HG02884 (cell line): ENCODE data around the gene YPEL3.

Experiments
- ATAC-seq: cut with Tn5 transposase; IDR thresholded peaks from one replicate; pipeline ENCODE4 v1.9.1; 2021; ENCODE audit warnings: mild to moderate bottlenecking, moderate library complexity; ENCODE audit not compliant: unreplicated experiment

Gene YPEL3

DNA sequence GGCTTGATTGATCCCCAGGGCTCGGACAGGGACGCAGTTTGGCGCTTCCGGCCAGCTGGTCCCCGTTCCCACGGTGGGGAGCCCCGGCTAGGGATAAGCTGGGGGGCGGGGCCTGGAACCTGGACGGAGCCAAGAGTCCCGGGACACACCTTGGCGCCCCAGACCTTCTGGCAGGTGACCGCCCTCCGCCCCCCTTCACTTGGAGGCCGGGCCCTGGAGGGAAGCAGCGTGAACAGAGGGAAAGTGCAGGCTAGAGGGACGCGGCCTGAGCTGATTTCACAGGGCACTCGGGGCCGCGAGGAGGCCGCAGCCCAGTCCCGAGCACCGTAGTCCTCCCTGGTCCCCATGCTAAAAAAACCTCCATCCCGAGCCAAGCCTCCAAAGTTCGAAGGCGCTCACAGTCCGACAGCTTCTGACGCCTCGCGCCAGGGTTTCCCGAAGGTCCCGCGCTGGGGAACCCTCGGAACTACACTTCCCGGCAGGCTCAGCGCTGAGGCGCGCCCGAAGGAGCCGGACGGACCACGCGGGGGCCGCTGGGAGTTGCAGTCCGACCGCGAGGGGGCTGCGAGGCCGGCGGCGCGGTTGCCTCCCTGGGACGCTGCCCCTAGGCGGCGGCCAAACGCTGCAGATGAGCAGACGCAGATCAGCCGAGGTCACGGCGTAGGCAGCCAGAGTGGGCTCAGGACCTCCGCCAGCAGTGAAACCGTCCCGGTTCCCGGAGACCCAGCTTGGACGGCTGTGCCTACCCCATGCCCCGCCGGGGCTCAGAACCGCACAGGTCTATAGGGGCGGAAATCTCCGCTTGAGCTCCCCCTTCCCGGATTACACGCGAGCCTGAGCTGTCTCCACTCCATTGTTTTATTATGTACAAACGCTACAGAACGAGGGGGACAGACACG, 4.3 kb downstream of the YPEL3 start, which contains the start of gene TBX6:
TBX6 (minus strand) TSS at position 451 of the 899 bp plus-strand sequence. CDS start 731 bp downstream, outside the sequence.
- ATAC-seq, result peak; percentile 57

DNA sequence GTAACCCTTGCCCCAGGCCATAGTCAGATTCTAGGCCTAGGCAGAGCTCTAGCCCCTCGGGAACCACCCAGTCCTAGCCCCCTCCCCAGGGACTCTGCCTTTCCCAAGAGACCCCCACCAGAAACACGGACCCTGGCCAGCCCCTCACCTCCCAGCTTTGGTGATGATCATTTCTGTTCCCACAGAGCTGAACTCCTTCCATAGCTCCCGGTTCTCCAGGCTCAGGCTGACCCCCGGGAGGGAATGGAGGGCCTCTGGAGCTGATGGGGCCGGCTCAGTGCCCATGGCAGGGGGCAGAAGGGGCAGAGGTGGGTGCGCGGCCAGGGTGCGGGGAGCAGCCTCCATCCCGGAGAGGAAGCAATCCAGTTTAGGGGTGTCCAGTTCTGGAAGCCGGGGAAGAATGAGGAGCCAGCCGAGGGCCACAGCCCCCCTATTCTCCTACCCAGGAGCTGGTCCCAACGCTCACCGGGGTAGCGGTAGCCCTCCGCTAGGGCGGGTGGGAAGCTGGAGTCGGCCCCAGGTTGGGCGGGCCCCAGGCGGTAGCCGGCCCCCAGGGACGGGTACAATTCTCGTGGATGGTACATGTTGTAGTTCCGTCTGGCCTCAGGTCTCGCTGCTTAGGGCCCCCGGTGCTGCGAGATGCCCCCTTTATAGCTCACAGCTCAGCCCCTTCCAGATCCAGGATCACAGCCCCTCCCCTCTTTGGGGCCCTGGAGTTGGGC, 5.2 kb downstream of the YPEL3 start:
- no peak for ATAC-seq

DNA sequence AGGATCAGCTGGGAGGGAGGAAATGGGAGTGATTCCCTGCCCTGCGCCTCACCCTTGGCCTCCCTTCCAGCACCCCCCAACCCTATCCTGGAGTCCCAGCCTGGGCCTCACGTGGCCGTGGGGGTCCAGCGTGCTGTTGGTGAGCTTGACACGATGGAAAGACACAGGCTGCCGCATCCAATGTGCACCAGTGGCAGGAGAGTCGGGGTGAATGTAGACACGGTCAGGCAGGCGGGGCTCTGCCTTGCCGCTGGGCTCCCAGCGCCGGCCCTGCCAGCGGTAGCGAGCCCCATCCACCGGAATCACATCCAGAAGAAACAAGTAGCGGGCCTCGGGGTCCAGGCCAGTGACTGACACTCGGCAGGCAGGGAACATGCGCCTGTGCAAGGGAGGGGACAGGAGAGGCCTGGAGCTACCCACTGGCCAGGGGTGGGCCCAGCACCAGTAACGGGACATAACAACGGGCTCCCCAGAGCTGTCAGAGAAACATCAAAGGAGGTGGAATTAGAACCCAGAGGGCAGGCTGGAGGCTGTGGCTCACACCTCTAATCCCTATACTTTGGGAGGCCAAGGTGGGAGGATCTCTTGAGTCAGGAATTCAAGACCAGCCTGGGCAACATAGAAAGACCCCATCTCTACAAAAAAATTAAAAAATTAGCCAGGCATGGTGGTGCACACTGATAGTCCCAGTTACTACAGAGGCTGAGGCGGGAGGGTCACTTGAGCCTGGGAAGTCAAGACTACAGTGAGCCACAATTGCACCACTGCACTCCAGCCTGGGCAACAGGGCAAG, 7.0 kb downstream of the YPEL3 start:
- ATAC-seq, result no peak

DNA sequence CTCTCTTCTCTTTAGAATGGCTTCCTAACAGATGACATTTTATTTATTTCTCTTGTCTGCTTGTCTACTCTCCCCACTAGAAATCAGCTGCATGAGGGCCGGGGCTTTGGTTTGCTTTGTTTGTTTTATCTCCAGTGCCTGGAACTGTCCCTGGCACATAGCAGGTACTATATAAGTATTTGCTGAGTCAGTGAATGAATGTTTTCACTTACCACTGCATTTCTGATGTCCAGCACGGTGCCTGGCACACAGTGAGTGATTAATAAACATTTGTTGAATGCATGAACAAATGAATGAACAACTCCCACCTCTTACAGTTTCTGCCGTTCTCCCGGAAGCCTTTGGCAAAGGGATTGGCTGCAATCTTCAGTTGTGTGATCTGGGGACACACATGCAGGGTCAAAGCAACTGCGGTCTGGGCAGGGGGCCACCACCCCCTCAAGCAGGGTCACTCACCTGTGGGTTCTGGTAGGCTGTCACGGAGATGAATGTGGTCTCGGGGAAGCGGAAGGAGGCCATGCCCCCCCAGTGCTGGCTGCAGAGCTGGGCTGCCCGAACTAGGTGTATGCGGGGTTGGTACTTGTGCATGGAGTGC, 7.7 kb downstream of the YPEL3 start:
- no peak for ATAC-seq

DNA sequence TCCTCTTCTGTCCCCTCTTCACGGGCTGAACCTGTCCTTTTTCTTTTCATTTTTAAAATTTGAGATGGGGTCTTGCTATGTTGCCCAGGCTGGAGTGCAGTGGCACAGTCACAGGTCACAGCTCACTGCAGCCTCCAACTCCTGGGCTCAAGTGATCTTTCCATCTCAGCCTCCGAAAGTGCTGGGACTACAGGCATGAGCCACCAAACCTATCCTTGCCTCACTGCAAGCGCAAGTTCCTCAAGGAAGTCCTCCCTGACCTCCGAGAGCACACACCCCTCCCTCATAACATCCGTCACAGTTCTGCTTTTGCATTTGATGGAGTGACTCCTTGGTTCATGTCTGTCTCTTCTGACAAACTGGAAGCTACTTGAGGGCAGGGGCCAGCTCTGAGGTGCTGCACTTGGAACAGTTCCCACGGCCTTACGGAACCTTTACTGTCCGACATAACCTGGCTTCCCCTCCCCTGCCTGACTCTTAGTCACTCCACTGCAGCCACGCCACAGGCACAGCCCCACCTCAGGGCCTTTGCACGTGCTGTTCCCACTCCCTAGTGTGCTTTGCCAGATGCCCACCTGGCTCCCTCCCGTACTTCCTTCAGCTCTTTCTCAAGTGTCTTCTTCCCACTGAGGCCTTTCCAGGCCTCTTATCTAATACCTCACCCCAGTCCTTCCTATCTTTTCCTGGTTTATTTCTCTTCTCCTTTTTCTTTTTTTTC, 8.7 kb downstream of the YPEL3 start:
- no peak for ATAC-seq

DNA sequence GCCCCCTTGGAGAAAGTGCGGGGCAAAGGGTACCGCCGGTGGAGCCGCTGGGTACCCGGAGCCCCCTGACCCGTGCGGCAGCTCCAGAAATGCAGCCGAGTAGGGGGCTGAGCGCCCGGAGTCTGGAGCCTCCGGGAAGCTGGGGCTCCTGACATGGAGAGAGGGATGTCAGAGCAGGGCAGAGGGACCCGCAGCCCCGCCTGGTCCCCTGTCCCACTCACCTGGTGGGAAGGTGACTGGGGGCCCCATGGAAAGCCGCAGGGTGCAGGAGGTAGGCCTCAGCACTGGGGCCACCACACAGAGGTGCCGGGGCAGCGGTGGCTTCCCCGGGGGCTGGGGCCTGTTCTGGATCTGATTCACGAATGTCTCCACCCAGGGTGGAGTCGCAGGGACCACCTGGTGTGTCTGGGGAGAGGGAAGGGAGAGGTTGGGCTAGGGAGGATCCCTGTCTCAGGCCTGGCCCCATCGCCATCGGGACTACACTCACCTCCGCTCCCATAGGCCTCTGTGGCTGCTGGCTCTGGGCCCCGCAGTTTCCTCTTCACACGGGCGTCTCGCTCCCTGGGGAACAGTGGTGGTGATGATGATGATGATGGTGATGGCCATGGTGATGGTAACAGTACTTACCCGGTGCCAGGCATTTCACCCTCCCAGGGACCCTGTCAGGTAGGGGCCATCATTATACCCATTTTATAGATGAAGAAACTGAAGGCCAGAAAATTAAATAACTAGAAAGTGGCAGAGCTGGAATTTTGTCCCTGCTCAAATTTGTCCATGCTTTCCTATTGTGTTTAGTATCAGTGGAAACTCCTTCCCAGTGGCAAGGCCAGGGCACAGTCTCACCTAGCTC, 9.5 kb downstream of the YPEL3 start:
- no peak for ATAC-seq

DNA sequence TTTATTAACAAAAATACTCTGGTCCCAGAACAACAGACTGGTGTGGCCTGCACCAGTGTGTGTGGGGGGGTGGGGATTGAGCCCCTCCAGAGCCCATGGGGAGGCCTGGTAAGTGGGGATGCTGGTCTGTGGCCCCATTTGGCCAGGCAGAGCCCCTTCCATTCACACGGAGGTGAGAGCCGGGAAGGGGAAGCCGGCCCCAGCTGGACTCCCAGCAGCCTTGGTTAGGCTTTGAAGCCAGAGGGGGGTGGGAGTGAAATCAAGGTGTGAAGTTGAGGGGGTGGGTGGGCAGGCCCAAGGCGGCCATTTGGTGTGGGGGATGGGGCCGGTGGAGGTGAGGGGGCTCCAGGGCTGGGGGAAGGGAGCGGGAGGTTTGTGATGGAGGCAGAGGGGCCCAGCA, 10.2 kb downstream of the YPEL3 start:
- ATAC-seq, result no peak

DNA sequence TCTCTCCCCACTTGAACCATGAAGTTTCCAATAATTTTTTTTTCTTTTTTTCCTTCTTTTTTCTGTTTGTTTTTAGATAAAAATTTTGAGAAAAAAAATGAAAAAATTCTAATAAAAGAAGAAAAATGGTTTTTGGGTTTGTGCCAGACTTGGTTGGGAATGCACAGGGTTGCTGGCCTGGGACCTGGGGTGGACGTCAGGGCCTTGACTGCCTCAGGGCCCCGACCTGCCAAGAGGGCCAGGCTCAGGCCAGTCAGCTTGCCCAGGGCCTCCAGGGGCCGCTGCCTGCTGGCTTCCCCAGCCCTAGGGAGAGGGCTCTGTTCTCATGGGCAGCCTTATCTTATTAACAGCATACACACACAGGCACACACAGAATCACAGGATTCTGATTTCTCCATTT, 10.8 kb downstream of the YPEL3 start:
- no peak for ATAC-seq

DNA sequence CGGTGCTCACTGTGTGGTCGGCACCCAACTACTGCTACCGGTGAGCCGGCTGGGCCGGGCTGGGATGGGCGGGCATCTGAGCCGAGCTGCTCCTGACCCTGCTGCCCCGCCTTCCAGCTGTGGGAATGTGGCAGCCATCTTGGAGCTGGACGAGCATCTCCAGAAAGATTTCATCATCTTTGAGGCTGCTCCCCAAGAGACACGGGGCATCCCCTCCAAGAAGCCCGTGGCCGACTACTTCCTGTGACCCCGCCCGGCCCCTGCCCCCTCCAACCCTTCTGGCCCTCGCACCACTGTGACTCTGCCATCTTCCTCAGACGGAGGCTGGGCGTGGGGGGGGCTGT, 11.2 kb downstream of the YPEL3 start:
- ATAC-seq, result no peak

DNA sequence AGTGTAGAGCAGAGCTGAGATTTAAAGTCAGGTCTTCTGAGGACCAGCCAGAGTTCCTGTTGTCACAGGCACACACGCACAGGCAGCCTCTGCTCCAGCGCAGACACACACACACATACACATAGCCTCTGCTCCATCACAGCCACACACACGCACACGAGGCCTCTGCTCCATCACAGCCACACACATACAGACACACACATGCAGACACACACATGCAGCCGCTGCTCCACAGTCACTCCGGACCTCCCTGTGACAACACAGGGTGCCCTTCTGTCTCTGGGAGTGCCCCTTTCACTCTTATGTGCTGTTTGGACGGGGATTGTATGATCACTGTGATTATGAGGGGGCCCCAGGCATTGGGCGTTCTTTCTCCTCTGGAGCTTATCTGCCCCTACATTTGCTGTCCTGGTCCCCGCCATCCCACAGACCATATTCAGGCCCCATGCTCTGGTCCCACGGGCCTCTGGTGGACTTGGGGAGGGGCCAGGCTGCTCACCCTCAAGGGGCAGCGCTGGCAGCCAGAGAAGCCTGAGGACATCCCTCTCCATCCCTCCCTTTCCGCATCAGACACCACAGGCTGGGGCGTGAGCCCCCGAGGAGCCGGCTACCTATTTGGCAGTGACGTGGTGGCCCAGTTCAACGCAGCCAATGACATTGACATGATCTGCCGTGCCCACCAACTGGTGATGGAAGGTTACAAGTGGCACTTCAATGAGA, 11.8 kb downstream of the YPEL3 start:
- no peak for ATAC-seq

DNA sequence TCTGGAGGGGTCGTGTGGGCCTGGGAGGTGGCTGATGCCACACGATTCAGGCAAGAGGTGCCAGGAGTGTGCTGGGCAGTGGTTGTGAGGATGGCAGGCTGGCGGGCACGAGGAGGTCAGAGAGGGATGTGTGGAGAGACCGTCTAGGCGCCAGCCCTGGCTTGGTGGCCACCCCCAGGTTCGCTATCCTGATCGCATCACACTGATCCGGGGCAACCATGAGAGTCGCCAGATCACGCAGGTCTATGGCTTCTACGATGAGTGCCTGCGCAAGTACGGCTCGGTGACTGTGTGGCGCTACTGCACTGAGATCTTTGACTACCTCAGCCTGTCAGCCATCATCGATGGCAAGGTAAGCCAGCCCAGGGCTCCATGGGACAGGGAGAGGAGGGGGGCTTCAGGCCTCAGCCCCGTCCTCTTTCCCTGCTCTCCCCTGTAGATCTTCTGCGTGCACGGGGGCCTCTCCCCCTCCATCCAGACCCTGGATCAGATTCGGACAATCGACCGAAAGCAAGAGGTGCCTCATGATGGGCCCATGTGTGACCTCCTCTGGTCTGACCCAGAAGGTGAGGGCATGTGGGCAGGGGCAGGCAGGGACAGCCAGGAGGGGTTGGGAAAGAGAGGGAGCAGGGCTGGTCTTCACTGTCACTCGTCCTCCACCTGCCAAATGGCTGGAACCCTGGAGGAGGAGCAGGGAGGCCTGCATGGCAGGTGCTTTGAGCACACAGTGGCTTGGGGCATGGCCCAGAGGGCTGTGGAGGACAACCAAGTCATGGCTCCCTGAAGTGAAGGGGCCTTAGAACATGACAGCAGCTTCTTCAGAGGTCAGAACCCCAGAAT, 12.6 kb downstream of the YPEL3 start:
- ATAC-seq, result no peak

DNA sequence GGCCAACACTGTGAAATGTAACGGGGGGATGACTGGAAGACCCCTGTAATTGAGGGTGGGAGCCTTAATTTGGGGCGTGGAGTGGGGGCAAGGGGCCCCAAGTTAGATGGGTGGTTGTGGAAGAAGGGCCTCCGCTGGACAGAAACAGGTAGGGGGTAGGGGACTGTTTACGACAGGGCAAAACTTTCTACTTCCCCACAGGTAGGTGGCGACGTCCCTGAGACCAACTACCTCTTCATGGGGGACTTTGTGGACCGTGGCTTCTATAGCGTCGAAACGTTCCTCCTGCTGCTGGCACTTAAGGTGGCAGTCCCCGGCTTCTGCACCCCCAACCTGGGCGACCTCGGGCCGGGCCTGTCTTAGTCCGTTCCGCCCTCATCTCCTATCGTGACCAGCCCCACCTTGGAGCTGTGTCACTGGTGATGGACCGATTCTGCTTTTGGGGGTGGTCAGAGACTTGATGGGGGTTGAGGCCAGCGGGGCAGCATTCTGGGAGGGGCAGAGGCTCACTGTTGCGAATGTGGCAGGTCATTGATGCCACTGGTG, 13.4 kb downstream of the YPEL3 start:
- ATAC-seq, result no peak

DNA sequence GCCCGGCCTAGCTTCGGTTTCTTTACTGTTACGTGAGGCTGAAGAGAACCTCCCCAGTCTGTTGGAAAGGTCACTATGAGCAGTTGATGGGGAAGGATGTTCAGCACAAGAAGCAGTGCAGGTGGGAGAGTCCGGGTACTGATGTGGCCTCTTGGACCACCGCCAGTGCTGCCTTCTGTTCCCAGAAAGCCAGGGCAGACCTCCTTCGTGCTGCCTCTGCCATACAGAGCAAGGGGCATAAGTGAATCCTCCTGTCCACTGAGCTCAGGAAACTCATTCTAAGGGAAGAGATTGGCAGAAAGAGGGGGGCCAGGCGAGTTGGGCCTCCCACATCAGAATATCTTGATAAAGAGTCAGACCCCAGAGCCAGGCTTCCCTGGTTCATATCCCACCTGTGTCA, 16.5 kb downstream of the YPEL3 start:
- no peak for ATAC-seq

DNA sequence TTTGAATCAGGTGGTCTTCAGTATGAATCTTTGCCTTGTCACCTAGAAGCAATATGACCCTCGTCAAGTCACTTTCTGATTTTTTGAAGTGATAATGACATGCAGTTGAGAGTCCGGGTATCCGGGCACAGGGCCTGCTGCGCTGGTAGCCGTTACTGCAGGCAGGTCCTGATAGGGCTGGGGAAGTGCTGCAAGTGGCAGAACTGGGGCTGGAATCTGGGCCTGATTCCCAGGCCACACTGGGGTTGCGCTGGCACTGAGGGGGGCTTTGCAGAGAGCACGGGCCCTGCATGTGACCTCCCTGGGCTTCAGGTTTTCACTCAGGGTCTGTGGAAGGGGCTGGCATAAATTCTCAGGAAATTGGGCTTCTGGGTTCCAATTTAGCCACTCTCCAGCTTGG, 17.3 kb downstream of the YPEL3 start:
- ATAC-seq, result no peak

DNA sequence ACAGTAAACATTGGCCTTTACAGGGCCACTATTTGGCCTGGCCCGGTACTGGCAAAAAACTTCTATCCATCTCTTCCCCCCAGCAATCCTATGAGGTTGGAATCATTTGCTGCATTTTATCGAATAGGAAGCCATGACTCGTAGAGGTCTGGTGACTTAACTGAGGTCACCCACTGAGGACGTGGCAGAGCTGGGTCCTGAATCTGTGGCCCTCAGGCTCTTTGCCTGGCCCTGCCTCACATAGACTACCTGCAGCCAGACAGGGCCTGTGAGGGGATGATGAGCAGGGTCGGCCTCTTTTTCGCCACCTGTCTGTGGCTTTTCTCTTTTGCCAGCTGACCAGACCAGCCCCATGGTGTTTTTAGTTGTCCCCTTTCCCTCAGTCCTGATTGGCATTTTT, 18.4 kb downstream of the YPEL3 start:
- no peak for ATAC-seq

DNA sequence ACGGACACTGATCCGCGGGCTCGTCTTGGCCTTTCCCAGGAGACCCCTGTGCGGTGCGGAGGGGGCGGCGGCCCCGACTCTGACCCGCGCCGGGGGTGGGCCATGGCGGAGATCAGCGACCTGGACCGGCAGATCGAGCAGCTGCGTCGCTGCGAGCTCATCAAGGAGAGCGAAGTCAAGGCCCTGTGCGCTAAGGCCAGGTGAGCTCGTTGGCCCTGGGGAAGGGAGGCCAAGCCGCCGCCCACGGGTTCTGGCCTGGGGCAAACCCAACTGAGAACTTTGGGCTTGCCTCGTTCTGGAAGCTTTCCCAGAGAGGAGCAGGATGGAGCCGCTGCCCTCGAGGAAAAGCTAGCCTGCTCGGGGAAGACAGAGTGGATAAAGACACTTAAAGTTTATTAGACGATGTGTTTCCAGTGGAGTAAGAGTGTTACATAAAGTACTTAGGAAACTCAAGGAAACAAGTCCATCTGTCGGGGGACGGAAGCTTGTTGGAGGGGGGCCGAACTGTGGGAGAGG, 19.7 kb downstream of the YPEL3 start:
- ATAC-seq, result no peak

DNA sequence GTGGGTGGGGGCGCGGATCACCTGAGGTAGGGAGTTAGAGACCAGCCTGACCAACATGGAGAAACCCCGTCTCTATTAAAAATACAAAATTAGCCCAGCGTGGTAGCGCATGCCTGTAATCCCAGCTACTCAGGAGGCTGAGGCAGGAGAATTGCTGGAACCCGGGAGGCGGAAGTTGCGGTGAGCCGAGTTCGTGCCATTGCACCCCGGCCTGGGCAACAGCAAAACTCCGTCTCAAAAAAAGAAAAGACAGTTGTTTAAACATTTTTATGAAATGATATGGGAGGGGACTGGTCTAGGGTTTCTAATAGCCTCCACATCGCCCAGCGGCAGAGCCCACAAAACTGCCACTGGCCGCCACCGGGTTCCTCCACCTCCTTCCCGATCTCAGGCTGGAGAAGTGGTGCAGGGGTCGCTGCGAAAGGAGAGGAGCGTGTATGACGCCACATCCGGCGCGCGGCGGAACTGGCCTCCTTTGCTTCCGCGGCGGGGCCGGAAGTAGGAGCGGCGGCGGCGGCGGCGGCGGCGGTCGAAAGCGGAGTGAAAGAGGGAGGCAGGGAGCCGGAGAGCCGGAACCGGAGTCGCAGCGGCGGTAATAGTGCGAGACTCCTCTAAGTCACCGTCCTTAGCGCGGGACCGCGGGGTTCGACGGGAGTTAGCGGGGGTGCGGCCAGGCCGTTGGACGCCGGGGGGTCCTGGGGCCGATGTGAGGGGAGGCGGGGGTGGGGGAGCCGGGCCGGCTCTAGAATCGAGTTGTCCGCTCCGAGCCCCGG, 20.3 kb downstream of the YPEL3 start, which contains the start of gene PPP4C:
PPP4C (plus strand) TSS at position 492 of the 773 bp plus-strand sequence. CDS start 384 bp downstream, outside the sequence.
- ATAC-seq, result no peak
